ENCODE data around the gene GP9.
"Not testable (repeated sequence)": the region's sequence is repeated elsewhere in the genome, so short reads cannot be mapped to it uniquely, and the experiment has no call there.

Gene GP9

GRCh38 chr3:129050556-129051295, 9.9 kb upstream of the GP9 start:
- no peak for DNase-seq (ENCODE audit: low read depth)

GRCh38 chr3:129051871-129052340, 8.7 kb upstream of the GP9 start:
- DNase-seq (ENCODE audit: low read depth): no peak

GRCh38 chr3:129052675-129053074, 7.9 kb upstream of the GP9 start:
- DNase-seq (ENCODE audit: low read depth): no peak

GRCh38 chr3:129054605-129055104, 5.9 kb upstream of the GP9 start:
- no peak for DNase-seq (ENCODE audit: low read depth)

- no peak for DNase-seq (ENCODE audit: low read depth)
These were observed 4.0 kb upstream of the GP9 start for GRCh38 chr3:129056451-129057173.

- DNase-seq (ENCODE audit: low read depth): no peak
These were observed 3.3 kb upstream of the GP9 start for GRCh38 chr3:129057249-129057648.

GRCh38 chr3:129058441-129059200, 2.0 kb upstream of the GP9 start:
- no peak for DNase-seq (ENCODE audit: low read depth)

GRCh38 chr3:129059311-129059958, 1.1 kb upstream of the GP9 start:
- no peak for DNase-seq (ENCODE audit: low read depth)

- no peak for DNase-seq (ENCODE audit: low read depth)
These were observed 676 bp downstream of the GP9 start for GRCh38 chr3:129061023-129061887.

- DNase-seq (ENCODE audit: low read depth): no peak
These were observed 1.6 kb downstream of the GP9 start for GRCh38 chr3:129061888-129062834.

- DNase-seq (ENCODE audit: low read depth): no peak
These were observed 2.6 kb downstream of the GP9 start for GRCh38 chr3:129063091-129063640.

GRCh38 chr3:129063841-129064482, 3.4 kb downstream of the GP9 start:
- DNase-seq (ENCODE audit: low read depth): no peak

- DNase-seq (ENCODE audit: low read depth): no peak
These were observed 4.6 kb downstream of the GP9 start for GRCh38 chr3:129065016-129065719.

- no peak for DNase-seq (ENCODE audit: low read depth)
These were observed 5.1 kb downstream of the GP9 start for GRCh38 chr3:129065720-129066073.

- not testable (repeated sequence) for DNase-seq (ENCODE audit: low read depth)
These were observed 7.1 kb downstream of the GP9 start for GRCh38 chr3:129067719-129068118.

- DNase-seq (ENCODE audit: low read depth): no peak
These were observed 7.8 kb downstream of the GP9 start for GRCh38 chr3:129068291-129068886.

- not testable (repeated sequence) for DNase-seq (ENCODE audit: low read depth)
These were observed 8.9 kb downstream of the GP9 start for GRCh38 chr3:129069313-129070085.

All from stimulated activated CD8-positive, alpha-beta memory T cell treated with anti-CD3 and anti-CD28 coated beads, Interleukin-15, amount 100 ng/mL, for 1 hour (primary cell).